Neuronal stem cell (in vitro differentiated cells): ENCODE results near the gene SHISA7.

ENCODE experiments used
- DNase-seq: peaks from one replicate; pipeline ENCODE4 v3.0.0-alpha.2; 2013; ENCODE audit warnings: low spot score
- H2AFZ ChIP-seq: one replicate; pipeline ENCODE4 v1.6.1; 2013; ENCODE audit warnings: mild to moderate bottlenecking, low read length, inconsistent platforms
- H2AK5ac ChIP-seq: 2 replicates; pipeline ENCODE4 v1.6.1; 2013; ENCODE audit warnings: low read depth, mild to moderate bottlenecking, inconsistent platforms, low read length, moderate library complexity, mixed read lengths
- H2BK120ac ChIP-seq: 2 replicates; pipeline ENCODE4 v1.6.1; 2013; ENCODE audit warnings: low read depth, mild to moderate bottlenecking, inconsistent platforms, low read length, moderate library complexity, mixed read lengths
- H2BK12ac ChIP-seq: one replicate; pipeline ENCODE4 v1.6.1; 2013; ENCODE audit warnings: low read length, inconsistent platforms
- H2BK15ac ChIP-seq: 2 replicates; pipeline ENCODE4 v1.6.1; 2013; ENCODE audit warnings: mild to moderate bottlenecking, low read length, inconsistent platforms, mixed read lengths
- H2BK5ac ChIP-seq: one replicate; pipeline ENCODE4 v1.6.1; 2013; ENCODE audit warnings: inconsistent platforms, mild to moderate bottlenecking, low read length, moderate library complexity
- H3K14ac ChIP-seq: one replicate; pipeline ENCODE4 v1.6.1; 2013; ENCODE audit warnings: low read length, inconsistent platforms
- H3K18ac ChIP-seq: 2 replicates; pipeline ENCODE4 v1.6.1; 2013; ENCODE audit warnings: low read length, inconsistent platforms
- H3K23ac ChIP-seq: 2 replicates; pipeline ENCODE4 v1.6.1; 2013; ENCODE audit warnings: low read depth, mild to moderate bottlenecking, mixed read lengths, low read length, inconsistent platforms; ENCODE audit not compliant: poor library complexity
- H3K27ac ChIP-seq: replicated peaks from 3 replicates; pipeline ENCODE4 v1.5.1; 2013; ENCODE audit warnings: low read length, inconsistent platforms
- H3K27me3 ChIP-seq, 3 experiments: 2 replicates each; pipeline ENCODE4 v1.6.1; 2013; ENCODE audit warnings: low read length in 3 of 3, mild to moderate bottlenecking in 2 of 3, inconsistent platforms in 1 of 3, low read depth in 1 of 3, mixed read lengths in 1 of 3, moderate library complexity in 1 of 3; ENCODE audit not compliant: control insufficient read depth in 3 of 3, insufficient read depth in 3 of 3
- H3K36me3 ChIP-seq, 2 donors: replicated peaks in 1 of 2; 2 replicates each; pipeline ENCODE4 v1.6.1; 2013; ENCODE audit warnings: low read length in 2 of 2; ENCODE audit not compliant: control insufficient read depth in 2 of 2, insufficient read depth in 2 of 2
- H3K4ac ChIP-seq: 2 replicates; pipeline ENCODE4 v1.6.1; 2013; ENCODE audit warnings: inconsistent platforms, mild to moderate bottlenecking, low read length, moderate library complexity
- H3K4me1 ChIP-seq, 2 donors: 1 replicate in 1 of 2; 2 replicates in 1 of 2; pipeline ENCODE4 v1.6.1; 2013; ENCODE audit warnings: low read length in 2 of 2, low read depth in 1 of 2; ENCODE audit not compliant: control insufficient read depth in 2 of 2, insufficient read depth in 1 of 2
- H3K4me2 ChIP-seq: one replicate; pipeline ENCODE4 v1.6.1; 2013; ENCODE audit warnings: mild to moderate bottlenecking, low read length, inconsistent platforms; ENCODE audit not compliant: insufficient read depth, poor library complexity, severe bottlenecking
- H3K4me3 ChIP-seq, 2 donors: 2 replicates each; pipeline ENCODE4 v1.5.1; 2013; ENCODE audit warnings: low read length in 2 of 2, mild to moderate bottlenecking in 2 of 2, inconsistent platforms in 1 of 2, moderate library complexity in 1 of 2
- H3K79me1 ChIP-seq: one replicate; pipeline ENCODE4 v1.6.1; 2013; ENCODE audit warnings: low read depth, mild to moderate bottlenecking, inconsistent platforms, low read length, moderate library complexity
- H3K9ac ChIP-seq: one replicate; pipeline ENCODE4 v1.6.1; 2013; ENCODE audit warnings: mild to moderate bottlenecking, low read depth, low read length, inconsistent platforms; ENCODE audit not compliant: poor library complexity
- H3K9me3 ChIP-seq, 2 donors: replicated peaks in 1 of 2; 2 replicates each; pipeline versions ENCODE3 to v1.6.1; 2013; ENCODE audit warnings: low read length in 2 of 2, mild to moderate bottlenecking in 2 of 2, inconsistent platforms in 1 of 2, low read depth in 1 of 2, mixed read lengths in 1 of 2, moderate library complexity in 1 of 2; ENCODE audit not compliant: control insufficient read depth in 2 of 2, insufficient read depth in 1 of 2
- H4K8ac ChIP-seq: one replicate; pipeline ENCODE4 v1.6.1; 2013; ENCODE audit warnings: low read depth, mild to moderate bottlenecking, inconsistent platforms, low read length, moderate library complexity
- H4K91ac ChIP-seq: one replicate; pipeline ENCODE4 v1.6.1; 2013; ENCODE audit warnings: low read length, low read depth, mild to moderate bottlenecking, inconsistent platforms; ENCODE audit not compliant: poor library complexity
- WGBS, 2 donors: extraction: QIAGEN DNeasy Blood & Tissue Kit; methylation state at CpG; one replicate each; pipeline ENCODE4 v1.1.7; 2013; ENCODE audit warnings: missing lambda C conversion rate in 2 of 2, mixed read lengths in 1 of 2; ENCODE audit not compliant: insufficient read length in 2 of 2, insufficient replicate concordance in 1 of 2; ENCODE audit errors: extremely low coverage in 2 of 2; 5-methylcytosine and 5-hydroxymethylcytosine counted together

The SHISA7 gene

DNA sequence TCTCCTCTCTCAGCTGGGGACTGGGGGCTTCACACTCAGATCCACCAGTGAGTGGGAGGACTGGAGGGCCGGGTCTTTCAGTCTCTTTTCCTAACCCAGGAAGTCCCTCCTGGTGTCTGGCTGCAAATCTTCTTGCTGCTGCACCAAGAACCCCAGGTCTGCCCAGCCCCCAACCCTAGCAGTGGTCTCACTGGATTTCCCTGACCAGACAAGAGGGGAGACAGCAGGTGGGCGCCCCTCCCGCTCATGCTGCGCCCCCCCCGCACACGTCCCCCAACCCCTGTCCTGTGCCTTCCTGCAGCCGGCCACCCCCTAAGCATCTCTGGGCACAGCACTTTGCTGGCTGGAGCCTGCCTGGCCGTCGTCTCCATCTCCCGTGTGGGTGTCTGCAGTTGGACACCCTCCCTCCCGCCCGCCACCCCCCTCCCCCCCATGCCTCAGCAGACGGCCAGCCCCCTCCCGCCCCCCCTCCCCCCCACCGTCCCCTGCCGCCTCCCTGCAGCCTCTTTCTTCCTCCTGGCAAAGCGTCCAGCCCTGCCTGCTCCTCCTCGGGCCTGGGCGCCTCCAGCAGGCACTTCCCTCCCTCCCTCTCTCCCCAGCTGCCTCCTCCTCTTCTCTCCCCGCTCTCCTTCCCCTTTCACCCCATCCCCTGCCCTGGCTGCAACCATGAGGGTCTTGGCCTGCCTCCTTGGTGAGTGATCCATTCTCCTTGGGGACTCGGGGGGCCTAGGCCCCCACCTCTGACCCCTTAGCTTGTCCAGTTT, 45.0 kb upstream of the SHISA7 start, which contains the start of gene SSC5D:
Gene SSC5D (plus strand): TSS at position 513 of the 764 bp plus-strand sequence. CDS start 154 bp downstream, at position 667.
- peaks cover 12% of the 10 kb centered on the region for H3K79me1 ChIP-seq
- H3K4me1 ChIP-seq: peaks cover 36 to 50% of the 10 kb centered on the region in 2 donors
- H3K9ac ChIP-seq: peak within 1 kb of the TSS; percentile 78
- H3K14ac ChIP-seq: peak within 1 kb of the TSS; percentile 71
- no CpG with 5 or more reads among the region's 21 CpGs for WGBS, 2 donors
- peak within 1 kb of the TSS; percentile 76 for H3K4ac ChIP-seq
- H3K9me3 ChIP-seq: no peaks in the 10 kb centered on the region
- H2AFZ ChIP-seq: peak within 1 kb of the TSS; percentile 39
- H3K27me3 ChIP-seq: no peaks in the 10 kb centered on the region
- H3K36me3 ChIP-seq: peaks cover 0 to 7% of the 10 kb centered on the region in 2 donors
- H3K4me2 ChIP-seq: peak within 1 kb of the TSS; percentile 33
- peak within 1 kb of the TSS; percentile 85 for H3K18ac ChIP-seq
- H4K8ac ChIP-seq: peak within 1 kb of the TSS; percentile 99
- peak within 1 kb of the TSS in 1 of 2 donors; percentile 20 for H3K4me3 ChIP-seq
- DNase-seq: no peak
- H4K91ac ChIP-seq: no peak within 1 kb of the TSS
- peak within 1 kb of the TSS; percentile 73 for H3K23ac ChIP-seq
- no peak within 1 kb of the TSS for H2BK15ac ChIP-seq
- peak within 1 kb of the TSS; percentile 4 for H3K27ac ChIP-seq
- no peak within 1 kb of the TSS for H2BK120ac ChIP-seq
- peak within 1 kb of the TSS; percentile 39 for H2BK5ac ChIP-seq
- peak within 1 kb of the TSS; percentile 73 for H2BK12ac ChIP-seq
- peak within 1 kb of the TSS; percentile 97 for H2AK5ac ChIP-seq

DNA sequence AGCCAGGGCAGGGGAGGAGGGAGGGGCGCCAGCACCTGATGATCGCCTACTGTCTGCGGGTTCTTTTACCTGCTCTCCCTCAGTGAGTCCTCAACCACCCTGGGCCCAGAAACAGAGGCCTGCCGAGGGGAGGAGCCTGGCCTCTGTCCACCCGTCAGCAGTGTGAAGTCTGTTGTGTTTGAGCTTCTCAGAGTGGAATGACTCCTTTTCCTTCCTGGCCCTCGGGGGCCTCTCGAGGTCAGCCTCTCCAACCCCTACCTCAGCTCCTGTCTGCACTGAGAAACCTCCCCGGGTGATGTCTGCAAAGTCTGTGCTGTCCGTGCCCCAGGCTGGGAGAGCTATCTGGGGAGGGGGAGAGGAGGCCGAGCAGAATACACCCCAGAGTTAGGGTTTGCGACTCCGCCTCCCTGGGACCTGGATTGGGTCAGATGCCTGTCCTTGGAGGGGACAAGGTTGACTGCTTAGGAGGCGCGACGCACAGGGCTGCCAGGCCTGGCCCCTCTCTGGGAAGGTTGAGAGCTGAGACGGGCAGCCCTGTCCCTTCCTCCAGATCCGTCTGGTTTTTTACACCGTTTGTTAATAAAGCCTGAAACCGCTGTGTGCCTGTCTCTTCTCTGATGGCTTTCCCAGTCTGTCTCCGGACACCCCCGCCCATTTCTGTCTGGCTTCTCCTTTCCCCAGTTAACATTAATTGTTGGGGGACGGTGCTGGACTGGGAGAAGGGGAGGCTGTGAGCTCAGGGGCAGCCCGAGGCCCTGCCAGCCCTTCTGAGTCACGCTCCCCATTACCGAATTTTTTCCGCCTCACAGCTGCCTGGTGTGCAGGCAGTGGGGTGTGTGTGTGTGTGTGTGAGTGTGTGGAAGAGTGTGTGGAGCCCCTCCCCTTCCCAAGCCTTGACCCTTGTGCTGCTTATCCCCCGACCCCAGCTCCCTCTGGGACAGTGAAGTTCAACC, 44.1 kb upstream of the SHISA7 start:
- Histone ChIP-seq H3K27ac (peak overlapping the region; percentile 4), H2AFZ (peak overlapping the region; percentile 19), H3K4me1 (peaks cover 36 to 50% of the 10 kb centered on the region in 2 donors), H3K14ac (no peak overlapping the region), H3K27me3 (no peaks in the 10 kb centered on the region), H3K9ac (peak overlapping the region; percentile 64), H3K23ac (peak overlapping the region; percentile 55), H3K4ac (peak overlapping the region; percentile 53), H4K8ac (no peak overlapping the region), H2BK120ac (no peak overlapping the region), H2AK5ac (peak overlapping the region; percentile 24), H2BK12ac (no peak overlapping the region), H2BK15ac (peak overlapping the region; percentile 89), H3K4me2 (peak overlapping the region; percentile 11), H3K79me1 (peaks cover 16% of the 10 kb centered on the region), H2BK5ac (peak overlapping the region; percentile 91), H3K4me3 (peak overlapping the region in 1 of 2 donors; percentile 20), H4K91ac (no peak overlapping the region), H3K36me3 (peaks cover 4 to 7% of the 10 kb centered on the region in 2 donors), H3K9me3 (no peaks in the 10 kb centered on the region), H3K18ac (peak overlapping the region; percentile 57)
- no peak for DNase-seq
- WGBS, 2 donors: no CpG with 5 or more reads among the region's 27 CpGs

DNA sequence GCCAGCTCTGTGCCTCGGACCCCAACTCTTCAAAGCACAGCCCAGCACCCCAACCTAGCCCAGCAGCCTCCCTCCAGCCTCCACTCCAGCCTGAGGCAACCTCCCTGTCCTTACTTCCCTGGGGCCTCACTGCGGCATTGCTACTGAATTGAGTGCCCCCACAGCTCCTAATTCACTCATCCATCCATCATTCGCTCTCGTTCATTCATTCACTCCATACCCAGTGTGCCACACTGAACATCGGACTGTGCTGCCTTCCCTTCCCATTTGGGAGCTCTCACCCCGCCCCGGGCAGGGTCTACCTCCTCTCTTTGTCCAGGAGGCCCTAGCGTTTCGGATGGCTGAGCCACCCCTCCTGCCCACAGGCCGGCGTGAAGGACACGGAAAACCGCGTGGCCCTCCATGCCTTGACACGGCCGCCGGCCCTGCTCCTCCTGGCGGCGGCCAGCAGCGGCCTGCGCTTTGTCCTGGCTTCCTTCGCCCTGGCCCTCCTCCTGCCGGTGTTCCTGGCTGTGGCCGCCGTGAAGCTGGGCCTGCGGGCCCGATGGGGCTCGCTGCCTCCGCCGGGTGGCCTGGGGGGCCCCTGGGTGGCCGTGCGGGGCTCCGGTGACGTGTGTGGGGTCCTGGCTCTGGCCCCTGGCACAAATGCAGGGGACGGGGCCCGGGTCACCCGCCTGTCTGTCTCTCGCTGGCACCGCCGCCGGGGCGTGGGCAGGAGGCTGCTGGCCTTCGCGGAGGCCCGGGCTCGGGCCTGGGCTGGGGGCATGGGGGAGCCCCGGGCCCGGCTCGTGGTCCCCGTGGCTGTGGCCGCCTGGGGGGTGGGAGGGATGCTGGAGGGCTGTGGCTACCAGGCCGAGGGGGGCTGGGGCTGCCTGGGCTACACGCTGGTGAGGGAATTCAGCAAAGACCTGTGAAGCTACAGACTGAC, 43.2 kb upstream of the SHISA7 start:
- Histone ChIP-seq H4K8ac (no peak overlapping the region), H3K4ac (peak overlapping the region; percentile 53), H3K14ac (peak overlapping the region; percentile 63), H2AK5ac (peak overlapping the region; percentile 81), H3K9ac (peak overlapping the region; percentile 93), H2BK15ac (peak overlapping the region; percentile 89), H3K27me3 (no peaks in the 10 kb centered on the region), H2BK12ac (no peak overlapping the region), H2AFZ (no peak overlapping the region), H2BK120ac (no peak overlapping the region), H3K79me1 (peaks cover 16% of the 10 kb centered on the region), H3K9me3 (no peaks in the 10 kb centered on the region), H3K36me3 (peaks cover 4 to 10% of the 10 kb centered on the region in 2 donors), H3K27ac (peak overlapping the region; percentile 4), H3K4me2 (peak overlapping the region; percentile 77), H3K4me3 (peak overlapping the region in 1 of 2 donors; percentile 82), H3K23ac (peak overlapping the region; percentile 18), H3K4me1 (peaks cover 38 to 49% of the 10 kb centered on the region in 2 donors), H2BK5ac (peak overlapping the region; percentile 91), H4K91ac (no peak overlapping the region), H3K18ac (no peak overlapping the region)
- no peak for DNase-seq
- WGBS, 2 donors: no CpG with 5 or more reads among the region's 53 CpGs
